Measurements from ENCODE around the gene LAMP2. TPM values are rescaled to one million over a fixed set of nuclear protein-coding genes. Genes with fewer than 3 reads are reported as not detected.
"Not testable (repeated sequence)": the region's sequence is repeated elsewhere in the genome, so short reads cannot be mapped to it uniquely, and the experiment has no call there.

The LAMP2 gene
- total and polyA plus RNA-seq, 8 donors, result 2.6 to 153 (median 33.6) TPM

GRCh38 chrX:120476714-120477113 lies 7.6 kb upstream of the LAMP2 start:
- 45 to 91% (median 69%) methylated on average over 1 to 2 of the region's 2 CpGs for WGBS, 5 donors
- intact Hi-C loops (cut with DNase I; ENCODE audit: low total_unique reads), result no loop called here
- DNase-seq, result no peak
- TF ChIP-seq CTCF (IDR thresholded peaks at IDR 0.05), result no peak
- no peaks in the 10 kb centered on the region for H3K9me3 ChIP-seq
- no peaks in the 10 kb centered on the region for H3K4me1 ChIP-seq
- H3K36me3 ChIP-seq, result no peaks in the 10 kb centered on the region
- no peaks in the 10 kb centered on the region for H3K27me3 ChIP-seq
- H3K27ac ChIP-seq, result no peak overlapping the region
- H3K4me3 ChIP-seq, result no peak overlapping the region

GRCh38 chrX:120475447-120475846 lies 6.4 kb upstream of the LAMP2 start:
- intact Hi-C loops (cut with DNase I; ENCODE audit: low total_unique reads); H3K4me1 ChIP-seq; H3K4me3 ChIP-seq; H3K9me3 ChIP-seq; H3K36me3 ChIP-seq; H3K27ac ChIP-seq; H3K27me3 ChIP-seq: not testable (repeated sequence)
- 0 to 25% (median 10%) methylated on average over 1 of the region's 1 CpG for WGBS, 5 donors
- TF ChIP-seq CTCF (IDR thresholded peaks at IDR 0.05), result peak in 5 of 7 experiments; percentile 27 to 58 (median 39)
- DNase-seq, result peak in 1 of 2 donors; percentile 39

GRCh38 chrX:120474085-120474484 lies 5.0 kb upstream of the LAMP2 start:
- H3K27ac ChIP-seq, result no peak overlapping the region
- 62 to 82% (median 72%) methylated on average over 3 of the region's 3 CpGs for WGBS, 5 donors
- DNase-seq, result no peak
- H3K36me3 ChIP-seq, result no peaks in the 10 kb centered on the region
- H3K9me3 ChIP-seq, result no peaks in the 10 kb centered on the region
- intact Hi-C loops (cut with DNase I; ENCODE audit: low total_unique reads), result no loop called here
- no peaks in the 10 kb centered on the region for H3K27me3 ChIP-seq
- H3K4me3 ChIP-seq, result no peak overlapping the region
- no peak for TF ChIP-seq EP300 (IDR thresholded peaks at IDR 0.05)
- no peak for TF ChIP-seq POLR2A (IDR thresholded peaks at IDR 0.05)
- no peak for TF ChIP-seq CTCF (IDR thresholded peaks at IDR 0.05)
- TF ChIP-seq POLR2AphosphoS5 (IDR thresholded peaks at IDR 0.05), result no peak
- no peaks in the 10 kb centered on the region for H3K4me1 ChIP-seq

DNA sequence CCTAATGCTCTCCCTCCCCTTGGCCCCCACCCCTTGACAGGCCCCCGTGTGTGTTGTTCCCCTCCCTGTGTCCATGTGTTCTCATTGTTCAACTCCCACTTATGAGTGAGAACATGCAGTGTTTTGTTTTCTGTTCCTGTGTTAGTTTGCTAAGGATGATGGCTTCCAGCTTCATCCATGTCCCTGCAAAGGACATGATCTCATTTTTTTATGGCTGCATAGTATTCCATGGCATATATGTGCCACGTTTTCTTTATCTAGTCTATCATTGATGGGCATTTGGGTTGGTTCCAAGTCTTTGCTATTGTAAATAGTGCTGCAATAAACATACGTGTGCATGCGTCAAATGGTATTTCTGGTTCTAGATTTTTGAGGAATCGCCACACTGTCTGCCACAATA lies 561 bp upstream of the LAMP2 start:
- intact Hi-C loops (cut with DNase I; ENCODE audit: low total_unique reads); H3K9me3 ChIP-seq; DNase-seq; H3K27me3 ChIP-seq; H3K36me3 ChIP-seq: not testable (repeated sequence)
- 54 to 63% (median 59%) methylated on average over 5 of the region's 5 CpGs for WGBS, 5 donors
- Histone ChIP-seq H3K4me3 (peak overlapping the region; percentile 52 to 66 (median 54)), H3K27ac (peak overlapping the region in 2 of 5 donors; percentile 90), H3K4me1 (peaks cover 0 to 35% (median 17%) of the 10 kb centered on the region in 4 donors)

GRCh38 chrX:120468479-120468824 lies 644 bp downstream of the LAMP2 start:
- Histone ChIP-seq H3K4me1 (peaks cover 0 to 44% (median 21%) of the 10 kb centered on the region in 4 donors), H3K27me3 (no peaks in the 10 kb centered on the region), H3K27ac (peak overlapping the region; percentile 87 to 93 (median 90)), H3K36me3 (no peaks in the 10 kb centered on the region), H3K4me3 (peak overlapping the region; percentile 52 to 66 (median 54)), H3K9me3 (no peaks in the 10 kb centered on the region)
- DNase-seq, result no peak
- intact Hi-C loops (cut with DNase I; ENCODE audit: low total_unique reads), result no loop called here
- no peak for TF ChIP-seq POLR2A (IDR thresholded peaks at IDR 0.05)
- TF ChIP-seq EP300 (IDR thresholded peaks at IDR 0.05), result no peak
- no peak for TF ChIP-seq POLR2AphosphoS5 (IDR thresholded peaks at IDR 0.05)
- TF ChIP-seq CTCF (IDR thresholded peaks at IDR 0.05), result no peak
- WGBS, 5 donors, result 0 to 35% (median 6%) methylated on average over 2 of the region's 2 CpGs

Data from stomach (tissue), 9 donors.